ENCODE results near the gene LPXN.

DNA sequence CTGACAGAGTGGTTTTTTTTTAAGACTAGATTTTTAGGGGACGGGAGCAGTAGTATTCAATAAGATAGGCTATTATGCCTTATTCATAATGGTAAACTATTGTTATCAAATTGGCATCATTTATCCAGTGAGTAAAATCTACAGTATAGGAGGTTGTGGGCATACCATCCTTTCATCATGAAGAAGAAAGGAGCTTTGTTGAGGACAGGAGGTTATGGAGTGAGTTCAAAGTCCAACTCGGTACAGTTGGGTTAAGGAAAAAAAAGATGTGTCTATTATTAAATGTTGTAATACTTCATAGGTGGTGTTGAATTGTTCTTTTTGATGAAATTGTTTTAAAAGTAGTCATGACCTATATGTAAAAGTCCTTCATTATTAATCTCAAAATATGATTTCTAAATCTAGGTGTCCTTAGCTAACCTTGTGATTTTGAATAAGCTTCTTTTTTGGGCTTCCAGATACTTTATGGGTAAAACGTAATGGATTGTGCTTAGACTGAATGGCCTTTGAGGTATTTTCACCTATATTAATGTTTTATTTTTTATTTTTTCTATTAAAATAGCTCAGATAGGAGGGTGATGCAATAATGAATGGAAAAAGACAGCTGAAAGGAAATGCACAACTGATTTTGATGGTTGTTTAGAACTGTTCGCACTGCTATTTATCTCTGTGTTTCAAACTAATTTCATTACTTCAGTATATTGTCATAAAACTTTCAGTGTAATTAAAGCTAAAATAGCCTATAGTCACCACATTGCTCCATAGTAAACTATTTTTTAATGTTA lies 31.5 kb upstream of the LPXN start:
- TF ChIP-seq EZH2 (IDR thresholded peaks at IDR 0.05; ENCODE audit: borderline replicate concordance, low read depth, low read length, severe bottlenecking) = no peak
- TF ChIP-seq, protein P1, sequence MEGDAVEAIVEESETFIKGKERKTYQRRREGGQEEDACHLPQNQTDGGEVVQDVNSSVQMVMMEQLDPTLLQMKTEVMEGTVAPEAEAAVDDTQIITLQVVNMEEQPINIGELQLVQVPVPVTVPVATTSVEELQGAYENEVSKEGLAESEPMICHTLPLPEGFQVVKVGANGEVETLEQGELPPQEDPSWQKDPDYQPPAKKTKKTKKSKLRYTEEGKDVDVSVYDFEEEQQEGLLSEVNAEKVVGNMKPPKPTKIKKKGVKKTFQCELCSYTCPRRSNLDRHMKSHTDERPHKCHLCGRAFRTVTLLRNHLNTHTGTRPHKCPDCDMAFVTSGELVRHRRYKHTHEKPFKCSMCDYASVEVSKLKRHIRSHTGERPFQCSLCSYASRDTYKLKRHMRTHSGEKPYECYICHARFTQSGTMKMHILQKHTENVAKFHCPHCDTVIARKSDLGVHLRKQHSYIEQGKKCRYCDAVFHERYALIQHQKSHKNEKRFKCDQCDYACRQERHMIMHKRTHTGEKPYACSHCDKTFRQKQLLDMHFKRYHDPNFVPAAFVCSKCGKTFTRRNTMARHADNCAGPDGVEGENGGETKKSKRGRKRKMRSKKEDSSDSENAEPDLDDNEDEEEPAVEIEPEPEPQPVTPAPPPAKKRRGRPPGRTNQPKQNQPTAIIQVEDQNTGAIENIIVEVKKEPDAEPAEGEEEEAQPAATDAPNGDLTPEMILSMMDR (IDR thresholded peaks at IDR 0.05; ENCODE audit: borderline replicate concordance, extremely low read depth, low read length, poor library complexity, severe bottlenecking) = no peak
